ENCODE results near the gene DNAJC8.

Gene DNAJC8

GRCh38 chr1:28267633-28268032, 34.8 kb upstream of the DNAJC8 start:
- no peak for TF ChIP-seq POLR2AphosphoS5 (IDR thresholded peaks at IDR 0.05; ENCODE audit: low read depth, low read length)
- TF ChIP-seq REST (IDR thresholded peaks at IDR 0.05; ENCODE audit: insufficient read depth in 1 of 2, low read depth in 2 of 2, low read length in 2 of 2): no peak
- TF ChIP-seq TAF1 (IDR thresholded peaks at IDR 0.05; ENCODE audit: borderline replicate concordance, insufficient read depth, low read length): no peak
- TF ChIP-seq SIN3A (IDR thresholded peaks at IDR 0.05; ENCODE audit: borderline replicate concordance, insufficient read depth, low read length): no peak
- no peak for TF ChIP-seq FOXP2 (optimal IDR thresholded peaks at IDR 0.05; ENCODE audit: borderline replicate concordance, extremely low read depth, extremely low read length, insufficient read depth)

GRCh38 chr1:28266920-28267322, 34.1 kb upstream of the DNAJC8 start:
- TF ChIP-seq POLR2AphosphoS5 (IDR thresholded peaks at IDR 0.05; ENCODE audit: low read depth, low read length): no peak
- no peak for TF ChIP-seq FOXP2 (optimal IDR thresholded peaks at IDR 0.05; ENCODE audit: borderline replicate concordance, extremely low read depth, extremely low read length, insufficient read depth)
- no peak for TF ChIP-seq TAF1 (IDR thresholded peaks at IDR 0.05; ENCODE audit: borderline replicate concordance, insufficient read depth, low read length)
- TF ChIP-seq REST (IDR thresholded peaks at IDR 0.05; ENCODE audit: insufficient read depth in 1 of 2, low read depth in 2 of 2, low read length in 2 of 2): no peak
- no peak for TF ChIP-seq SIN3A (IDR thresholded peaks at IDR 0.05; ENCODE audit: borderline replicate concordance, insufficient read depth, low read length)

GRCh38 chr1:28265577-28265976, 32.7 kb upstream of the DNAJC8 start:
- TF ChIP-seq POLR2AphosphoS5 (IDR thresholded peaks at IDR 0.05; ENCODE audit: low read depth, low read length) (no peak), TAF1 (IDR thresholded peaks at IDR 0.05; ENCODE audit: borderline replicate concordance, insufficient read depth, low read length) (no peak), SIN3A (IDR thresholded peaks at IDR 0.05; ENCODE audit: borderline replicate concordance, insufficient read depth, low read length) (no peak), FOXP2 (optimal IDR thresholded peaks at IDR 0.05; ENCODE audit: borderline replicate concordance, extremely low read depth, extremely low read length, insufficient read depth) (no peak), REST (IDR thresholded peaks at IDR 0.05; ENCODE audit: insufficient read depth in 1 of 2, low read depth in 2 of 2, low read length in 2 of 2) (no peak)

- TF ChIP-seq POLR2AphosphoS5 (IDR thresholded peaks at IDR 0.05; ENCODE audit: low read depth, low read length): no peak
- no peak for TF ChIP-seq FOXP2 (optimal IDR thresholded peaks at IDR 0.05; ENCODE audit: borderline replicate concordance, extremely low read depth, extremely low read length, insufficient read depth)
- no peak for TF ChIP-seq SIN3A (IDR thresholded peaks at IDR 0.05; ENCODE audit: borderline replicate concordance, insufficient read depth, low read length)
- TF ChIP-seq TAF1 (IDR thresholded peaks at IDR 0.05; ENCODE audit: borderline replicate concordance, insufficient read depth, low read length): no peak
These were observed 32.1 kb upstream of the DNAJC8 start for GRCh38 chr1:28264897-28265296.

- TF ChIP-seq REST (IDR thresholded peaks at IDR 0.05; ENCODE audit: insufficient read depth in 1 of 2, low read depth in 2 of 2, low read length in 2 of 2): no peak
These were observed 28.0 kb upstream of the DNAJC8 start for GRCh38 chr1:28260803-28261174.

Measured in PFSK-1 (cell line).